ENCODE results near the gene MLST8. TPM values are rescaled to one million over a fixed set of nuclear protein-coding genes. Genes with fewer than 3 reads are reported as not detected.

The MLST8 gene
- total RNA-seq, 2 donors from 2014 or later = 31.2 to 68.9 TPM

- H3K27me3 Mint-ChIP-seq = peaks cover 0 to 3% of the 10 kb centered on the region in 2 donors
- DNase-seq (ENCODE audit: low spot score) (no peak), ATAC-seq (no peak)
- H3K27ac Mint-ChIP-seq = no peak overlapping the region
- H3K4me3 Mint-ChIP-seq = no peak overlapping the region
- no peaks in the 10 kb centered on the region for H3K4me1 Mint-ChIP-seq (ENCODE audit: low read depth in 2 of 2)
- no peaks in the 10 kb centered on the region for H3K36me3 Mint-ChIP-seq
- H3K9me3 Mint-ChIP-seq = no peaks in the 10 kb centered on the region
Observed at GRCh38 chr16:2189252-2189893, 15.9 kb upstream of the MLST8 start.

GRCh38 chr16:2190002-2190658 is 15.1 kb upstream of the MLST8 start:
- no peak overlapping the region for H3K27ac Mint-ChIP-seq
- no peaks in the 10 kb centered on the region for H3K9me3 Mint-ChIP-seq
- H3K27me3 Mint-ChIP-seq = peaks cover 0 to 8% of the 10 kb centered on the region in 2 donors
- no peaks in the 10 kb centered on the region for H3K4me1 Mint-ChIP-seq (ENCODE audit: low read depth in 2 of 2)
- no peak for ATAC-seq
- H3K4me3 Mint-ChIP-seq = no peak overlapping the region
- DNase-seq (ENCODE audit: low spot score) = no peak
- H3K36me3 Mint-ChIP-seq = no peaks in the 10 kb centered on the region

DNA sequence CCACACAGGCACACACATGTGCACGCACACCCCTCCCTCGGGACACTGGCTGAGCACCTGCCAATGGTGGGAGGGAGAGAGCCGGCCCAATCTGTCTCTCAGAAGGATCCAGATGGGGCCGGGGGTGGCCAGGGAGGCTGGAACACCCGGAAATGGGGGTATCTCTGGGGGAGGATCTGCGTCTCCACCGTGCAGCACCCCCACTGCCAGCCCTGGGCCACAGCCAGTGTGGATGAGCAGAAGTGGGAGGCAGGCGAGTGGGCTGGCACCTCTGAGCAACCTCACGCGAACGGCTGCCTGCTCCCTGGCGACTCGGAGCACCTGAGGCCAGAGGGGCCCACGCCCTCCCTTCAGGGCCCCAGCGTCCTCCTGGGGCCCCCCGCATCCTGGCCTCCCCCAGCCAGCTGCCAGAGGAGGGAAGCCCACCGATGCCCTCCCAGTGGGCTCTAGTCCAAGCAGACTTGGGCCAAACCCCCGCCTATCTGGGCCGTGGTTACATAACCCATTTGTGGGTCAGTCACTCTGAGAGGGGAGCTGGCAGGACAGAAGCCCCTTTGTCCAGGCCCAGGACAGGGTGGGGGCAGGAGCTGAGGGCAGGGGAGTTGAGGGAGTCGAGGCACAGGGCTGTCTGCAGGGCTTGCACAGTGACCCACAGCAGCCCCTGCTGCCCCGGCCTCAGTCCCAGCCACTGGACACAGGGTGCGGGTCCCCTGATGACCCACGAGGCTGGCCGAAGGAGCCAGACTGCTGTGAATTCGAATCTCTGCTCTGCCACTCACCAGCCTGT is 14.4 kb upstream of the MLST8 start:
- Mint-ChIP-seq H3K4me3 (no peak overlapping the region), H3K36me3 (no peaks in the 10 kb centered on the region)

DNA sequence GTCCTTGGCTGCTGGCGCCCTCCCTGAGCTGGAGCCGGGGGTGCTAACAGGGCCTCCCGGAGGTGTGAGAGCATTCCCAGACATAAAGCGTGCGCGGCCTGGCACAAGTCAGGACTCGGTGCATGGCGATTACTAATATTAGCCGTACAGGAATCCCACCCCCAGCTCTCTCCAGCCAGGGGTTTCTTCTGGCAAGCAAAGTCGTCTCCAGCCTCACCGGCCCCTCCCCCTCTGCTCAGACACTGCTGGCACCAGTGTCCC is 13.9 kb upstream of the MLST8 start:
- Mint-ChIP-seq H3K4me1 (ENCODE audit: low read depth in 2 of 2) (no peaks in the 10 kb centered on the region), H3K36me3 (no peaks in the 10 kb centered on the region), H3K9me3 (no peaks in the 10 kb centered on the region), H3K27me3 (peaks cover 0 to 8% of the 10 kb centered on the region in 2 donors), H3K4me3 (no peak overlapping the region), H3K27ac (no peak overlapping the region)
- ATAC-seq (no peak), DNase-seq (ENCODE audit: low spot score) (no peak)

More for the DNA sequence above, 14.4 kb upstream of the MLST8 start:
- DNase-seq (ENCODE audit: low spot score) (no peak), ATAC-seq (no peak)
- Mint-ChIP-seq H3K27ac (no peak overlapping the region), H3K4me1 (ENCODE audit: low read depth in 2 of 2) (no peaks in the 10 kb centered on the region), H3K9me3 (no peaks in the 10 kb centered on the region), H3K27me3 (peaks cover 0 to 8% of the 10 kb centered on the region in 2 donors)

GRCh38 chr16:2194166-2194834 is 11.0 kb upstream of the MLST8 start:
- no peak overlapping the region for H3K27ac Mint-ChIP-seq
- no peak overlapping the region for H3K4me3 Mint-ChIP-seq
- H3K9me3 Mint-ChIP-seq = no peaks in the 10 kb centered on the region
- DNase-seq (ENCODE audit: low spot score) (no peak), ATAC-seq (no peak)
- H3K27me3 Mint-ChIP-seq = peaks cover 7 to 18% of the 10 kb centered on the region in 2 donors
- no peaks in the 10 kb centered on the region for H3K36me3 Mint-ChIP-seq
- no peaks in the 10 kb centered on the region for H3K4me1 Mint-ChIP-seq (ENCODE audit: low read depth in 2 of 2)

DNA sequence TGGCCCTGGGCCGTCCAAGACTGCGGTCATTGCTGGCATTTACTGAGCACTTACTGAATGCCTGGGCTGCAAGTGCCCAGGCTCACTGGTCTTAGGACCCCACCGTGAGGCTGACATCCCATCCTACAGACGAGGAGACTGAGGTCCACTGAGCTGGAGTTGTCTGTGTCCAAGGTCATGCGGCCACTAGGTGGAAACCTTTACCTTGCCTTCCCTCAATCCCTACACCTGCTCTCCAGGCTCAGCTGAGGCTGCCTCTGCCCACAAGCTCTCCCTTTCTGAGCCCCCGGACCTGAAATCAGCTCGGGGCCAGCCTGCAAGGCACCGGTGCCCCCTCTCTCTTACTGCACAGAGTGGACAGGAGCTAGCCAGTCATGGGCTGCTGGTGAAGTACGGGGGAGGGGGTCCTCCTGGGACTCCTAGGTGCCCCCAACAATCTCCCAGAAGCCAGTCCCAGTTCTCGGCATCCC is 10.4 kb upstream of the MLST8 start:
- H3K36me3 Mint-ChIP-seq = no peaks in the 10 kb centered on the region
- ATAC-seq (peak in 1 of 2 donors; percentile 44), DNase-seq (ENCODE audit: low spot score) (no peak)
- peaks cover 7 to 18% of the 10 kb centered on the region in 2 donors for H3K27me3 Mint-ChIP-seq
- no peaks in the 10 kb centered on the region for H3K9me3 Mint-ChIP-seq
- no peaks in the 10 kb centered on the region for H3K4me1 Mint-ChIP-seq (ENCODE audit: low read depth in 2 of 2)
- H3K4me3 Mint-ChIP-seq = no peak overlapping the region
- no peak overlapping the region for H3K27ac Mint-ChIP-seq

DNA sequence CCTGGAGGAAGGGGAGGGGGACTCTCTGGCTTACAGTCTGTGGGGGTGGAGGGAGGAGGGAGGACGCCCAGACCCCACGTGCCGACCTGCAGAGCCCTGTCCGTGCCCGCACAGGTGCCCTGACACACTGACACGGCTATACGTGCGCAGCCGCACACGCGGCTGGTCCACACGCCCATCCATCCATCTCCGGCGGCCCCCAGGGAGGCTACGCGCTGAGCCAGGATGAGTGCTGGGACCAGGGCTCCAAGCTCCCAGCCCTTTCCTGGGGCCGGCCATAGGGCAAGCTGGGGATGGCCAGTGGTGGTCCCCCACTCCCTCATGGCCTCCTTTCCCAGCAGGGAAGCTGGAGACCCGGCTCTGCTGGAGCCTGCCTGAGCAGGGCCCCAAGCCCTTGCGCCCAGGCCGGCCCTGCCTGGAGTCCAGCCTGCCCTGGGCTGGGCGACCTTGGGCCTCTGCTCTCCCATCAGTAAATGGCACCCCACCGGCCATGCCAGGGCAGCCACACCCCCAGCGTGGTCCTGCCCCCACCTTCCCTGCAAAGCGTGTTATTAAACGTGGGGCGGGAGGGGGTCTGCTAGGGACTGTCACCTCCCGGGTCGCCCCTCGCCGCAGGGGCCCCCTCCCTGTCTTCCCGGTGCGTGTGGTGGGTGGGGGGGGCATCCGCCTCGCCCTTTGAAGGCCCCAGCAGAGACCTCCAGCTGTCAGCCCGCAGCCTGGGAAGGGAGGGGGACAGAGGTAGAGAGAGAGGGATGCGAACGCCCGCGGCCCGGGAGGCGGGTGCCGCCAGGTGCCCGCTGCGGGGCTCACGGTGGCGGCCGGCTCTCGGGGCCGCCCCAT is 9.7 kb upstream of the MLST8 start:
- Mint-ChIP-seq H3K27ac (no peak overlapping the region), H3K9me3 (no peaks in the 10 kb centered on the region), H3K27me3 (peaks cover 7 to 18% of the 10 kb centered on the region in 2 donors), H3K4me1 (ENCODE audit: low read depth in 2 of 2) (no peaks in the 10 kb centered on the region), H3K36me3 (no peaks in the 10 kb centered on the region), H3K4me3 (no peak overlapping the region)
- no peak for DNase-seq (ENCODE audit: low spot score)
- no peak for ATAC-seq

- DNase-seq (ENCODE audit: low spot score) (no peak), ATAC-seq (peak in 1 of 2 donors; percentile 52)
- peaks cover 7 to 18% of the 10 kb centered on the region in 2 donors for H3K27me3 Mint-ChIP-seq
- H3K9me3 Mint-ChIP-seq = no peaks in the 10 kb centered on the region
- no peak within 1 kb of the TSS for H3K27ac Mint-ChIP-seq
- H3K4me3 Mint-ChIP-seq = peak within 1 kb of the TSS; percentile 20
- no peaks in the 10 kb centered on the region for H3K36me3 Mint-ChIP-seq
- H3K4me1 Mint-ChIP-seq (ENCODE audit: low read depth in 2 of 2) = no peaks in the 10 kb centered on the region
Observed at GRCh38 chr16:2196162-2196980, 8.9 kb upstream of the MLST8 start, which contains the start of gene CASKIN1. CASKIN1 (minus strand) TSS chr16:2196605; CDS start chr16:2196432, 173 bp downstream.

- ATAC-seq = no peak
- no peaks in the 10 kb centered on the region for H3K4me1 Mint-ChIP-seq (ENCODE audit: low read depth in 2 of 2)
- no peaks in the 10 kb centered on the region for H3K9me3 Mint-ChIP-seq
- H3K27ac Mint-ChIP-seq = no peak overlapping the region
- DNase-seq (ENCODE audit: low spot score) = no peak
- peak overlapping the region; percentile 20 for H3K4me3 Mint-ChIP-seq
- no peaks in the 10 kb centered on the region for H3K36me3 Mint-ChIP-seq
- H3K27me3 Mint-ChIP-seq = peaks cover 7 to 18% of the 10 kb centered on the region in 2 donors
Observed at GRCh38 chr16:2196981-2197511, 8.2 kb upstream of the MLST8 start.

DNA sequence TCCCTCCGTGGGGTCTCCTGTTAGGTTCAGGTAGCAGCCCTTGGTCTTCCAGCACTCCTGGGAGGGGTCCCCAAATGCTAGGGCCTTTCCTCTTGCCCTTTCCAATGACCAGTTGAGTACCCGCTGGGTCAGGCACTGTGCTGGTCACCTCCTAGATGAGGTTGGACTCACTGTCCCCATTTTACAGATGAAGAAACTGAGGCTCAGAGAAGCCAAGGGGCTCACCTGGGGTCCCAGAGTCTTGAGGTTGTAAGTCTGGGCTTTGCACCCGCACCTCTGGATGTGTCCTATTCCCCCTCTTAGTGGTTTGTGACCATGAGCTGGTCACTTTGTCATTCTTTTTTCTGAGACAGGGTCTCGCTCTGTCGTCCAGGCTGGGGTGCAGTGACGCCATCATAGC is 7.5 kb upstream of the MLST8 start:
- no peaks in the 10 kb centered on the region for H3K4me1 Mint-ChIP-seq (ENCODE audit: low read depth in 2 of 2)
- H3K36me3 Mint-ChIP-seq = no peaks in the 10 kb centered on the region
- peaks cover 7 to 15% of the 10 kb centered on the region in 2 donors for H3K27me3 Mint-ChIP-seq
- H3K27ac Mint-ChIP-seq = no peak overlapping the region
- DNase-seq (ENCODE audit: low spot score) (no peak), ATAC-seq (no peak)
- no peaks in the 10 kb centered on the region for H3K9me3 Mint-ChIP-seq
- peak overlapping the region; percentile 30 for H3K4me3 Mint-ChIP-seq

- Mint-ChIP-seq H3K9me3 (no peaks in the 10 kb centered on the region), H3K36me3 (no peaks in the 10 kb centered on the region), H3K27ac (no peak overlapping the region), H3K4me1 (ENCODE audit: low read depth in 2 of 2) (peaks cover 0 to under 1% of the 10 kb centered on the region in 2 donors), H3K4me3 (peak overlapping the region; percentile 30), H3K27me3 (peaks cover 7 to 15% of the 10 kb centered on the region in 2 donors)
- DNase-seq (ENCODE audit: low spot score) (no peak), ATAC-seq (no peak)
Observed at GRCh38 chr16:2198283-2198682, 7.0 kb upstream of the MLST8 start.

DNA sequence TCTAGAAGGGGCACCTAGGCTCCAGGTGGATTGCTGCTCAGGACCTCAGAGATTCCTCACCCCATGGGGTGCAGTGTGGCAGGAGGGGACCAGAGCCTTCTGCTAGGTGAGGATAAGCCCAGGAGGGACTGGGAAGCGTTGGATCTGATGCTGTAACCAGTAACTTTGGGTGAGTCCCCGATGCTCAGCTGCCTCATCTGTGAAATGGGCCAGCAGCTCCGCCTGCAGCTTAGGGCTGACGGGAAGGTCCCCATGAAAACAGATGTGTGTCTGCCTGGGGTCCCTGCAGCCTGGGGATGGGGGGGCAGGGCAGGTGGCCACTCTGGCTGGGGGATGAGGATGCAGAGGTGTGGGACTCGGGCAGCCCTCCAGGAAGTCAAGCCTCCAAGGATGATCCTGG is 6.2 kb upstream of the MLST8 start:
- peaks cover 7 to 15% of the 10 kb centered on the region in 2 donors for H3K27me3 Mint-ChIP-seq
- no peak overlapping the region for H3K27ac Mint-ChIP-seq
- no peak overlapping the region for H3K4me3 Mint-ChIP-seq

More for the DNA sequence above, 6.2 kb upstream of the MLST8 start:
- Mint-ChIP-seq H3K4me1 (ENCODE audit: low read depth in 2 of 2) (peaks cover 0 to 4% of the 10 kb centered on the region in 2 donors), H3K36me3 (no peaks in the 10 kb centered on the region), H3K9me3 (no peaks in the 10 kb centered on the region)
- ATAC-seq (no peak), DNase-seq (ENCODE audit: low spot score) (no peak)

All from natural killer cell treated with Interleukin-12 subunit alpha and Interleukin-12 subunit beta and Interleukin-15 and Interleukin-18, amount 100 ng/mL, for 72 hours (primary cell).